Measurements from ENCODE around the gene HRCT1.

GRCh38 chr9:35859990-35860339 lies 46.0 kb upstream of the HRCT1 start:
- TF ChIP-seq CTCF (IDR thresholded peaks at IDR 0.05; ENCODE audit: borderline replicate concordance, extremely low read depth, low read length, poor library complexity, severe bottlenecking) (no peak), EZH2 (IDR thresholded peaks at IDR 0.05; ENCODE audit: borderline replicate concordance, low read depth, low read length, severe bottlenecking) (no peak)
